ENCODE measurements around the gene SRPRB.

DNA sequence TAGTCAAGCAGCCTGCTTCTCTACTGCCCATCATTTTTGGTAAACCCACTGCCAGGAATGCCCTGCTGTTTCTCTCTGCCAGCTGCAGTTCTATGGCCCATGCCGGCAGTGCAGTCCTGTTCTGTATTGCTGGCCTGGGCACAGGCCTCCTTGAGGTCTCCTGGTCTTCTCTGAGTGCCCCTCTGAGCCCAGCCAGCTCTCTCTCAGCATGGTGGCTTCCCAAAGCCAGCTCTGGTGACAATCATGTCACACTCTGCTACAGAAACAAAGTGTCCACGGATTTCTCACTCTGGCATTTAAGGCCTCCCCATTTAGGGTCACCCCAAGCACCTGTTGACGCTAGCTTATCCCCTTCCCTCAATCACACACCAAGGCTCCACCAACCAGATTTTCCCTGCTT is 24.5 kb downstream of the SRPRB start:
- TF ChIP-seq EP300 (IDR thresholded peaks at IDR 0.05) (no peak), POLR2A (IDR thresholded peaks at IDR 0.05) (no peak)
- TF ChIP-seq, protein P1, sequence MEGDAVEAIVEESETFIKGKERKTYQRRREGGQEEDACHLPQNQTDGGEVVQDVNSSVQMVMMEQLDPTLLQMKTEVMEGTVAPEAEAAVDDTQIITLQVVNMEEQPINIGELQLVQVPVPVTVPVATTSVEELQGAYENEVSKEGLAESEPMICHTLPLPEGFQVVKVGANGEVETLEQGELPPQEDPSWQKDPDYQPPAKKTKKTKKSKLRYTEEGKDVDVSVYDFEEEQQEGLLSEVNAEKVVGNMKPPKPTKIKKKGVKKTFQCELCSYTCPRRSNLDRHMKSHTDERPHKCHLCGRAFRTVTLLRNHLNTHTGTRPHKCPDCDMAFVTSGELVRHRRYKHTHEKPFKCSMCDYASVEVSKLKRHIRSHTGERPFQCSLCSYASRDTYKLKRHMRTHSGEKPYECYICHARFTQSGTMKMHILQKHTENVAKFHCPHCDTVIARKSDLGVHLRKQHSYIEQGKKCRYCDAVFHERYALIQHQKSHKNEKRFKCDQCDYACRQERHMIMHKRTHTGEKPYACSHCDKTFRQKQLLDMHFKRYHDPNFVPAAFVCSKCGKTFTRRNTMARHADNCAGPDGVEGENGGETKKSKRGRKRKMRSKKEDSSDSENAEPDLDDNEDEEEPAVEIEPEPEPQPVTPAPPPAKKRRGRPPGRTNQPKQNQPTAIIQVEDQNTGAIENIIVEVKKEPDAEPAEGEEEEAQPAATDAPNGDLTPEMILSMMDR (IDR thresholded peaks at IDR 0.05): no peak
